Liver (tissue), 3 donors: ENCODE data around the gene EIF4A2.

Experiments
- GABPA ChIP-seq, 2 donors: IDR thresholded peaks in 1 of 2; conservative IDR thresholded peaks in 1 of 2; 2 replicates each; pipeline ENCODE4 v1.6.1; 2016; ENCODE audit warnings: antibody characterized with exemption in 2 of 2, mild to moderate bottlenecking in 1 of 2, moderate library complexity in 1 of 2
- RAD21 ChIP-seq, 2 donors: IDR thresholded peaks; 2 replicates each; pipeline ENCODE4 v1.6.1; 2016; ENCODE audit warnings: antibody characterized with exemption in 2 of 2, mild to moderate bottlenecking in 2 of 2
- SP1 ChIP-seq: IDR thresholded peaks from 2 replicates; pipeline ENCODE4 v1.6.1; 2018; ENCODE audit warnings: antibody characterized with exemption, mild to moderate bottlenecking
- ZBTB33 ChIP-seq: IDR thresholded peaks from 2 replicates; pipeline ENCODE4 v1.6.1; 2016; ENCODE audit warnings: antibody characterized with exemption
- TF ChIP-seq, protein P1 (sequence below): fragments of 150-350 bp; IDR thresholded peaks from 2 replicates; pipeline ENCODE4 v1.5.1; 2017; ENCODE audit warnings: improper control_type of control experiment, low read depth, low read length; ENCODE audit not compliant: missing input control
- donor health status: healthy.
- donor health status: healthy.

GRCh38 chr3:186754006-186754405, 29.4 kb upstream of the EIF4A2 start:
- no peak for TF ChIP-seq GABPA (IDR thresholded peaks at IDR 0.05 in 1 of 2, conservative IDR thresholded peaks at IDR 0.05 in 1 of 2)
- no peak for TF ChIP-seq ZBTB33
- no peak for TF ChIP-seq RAD21 (IDR thresholded peaks at IDR 0.05)
- TF ChIP-seq SP1: no peak
- TF ChIP-seq, protein P1, sequence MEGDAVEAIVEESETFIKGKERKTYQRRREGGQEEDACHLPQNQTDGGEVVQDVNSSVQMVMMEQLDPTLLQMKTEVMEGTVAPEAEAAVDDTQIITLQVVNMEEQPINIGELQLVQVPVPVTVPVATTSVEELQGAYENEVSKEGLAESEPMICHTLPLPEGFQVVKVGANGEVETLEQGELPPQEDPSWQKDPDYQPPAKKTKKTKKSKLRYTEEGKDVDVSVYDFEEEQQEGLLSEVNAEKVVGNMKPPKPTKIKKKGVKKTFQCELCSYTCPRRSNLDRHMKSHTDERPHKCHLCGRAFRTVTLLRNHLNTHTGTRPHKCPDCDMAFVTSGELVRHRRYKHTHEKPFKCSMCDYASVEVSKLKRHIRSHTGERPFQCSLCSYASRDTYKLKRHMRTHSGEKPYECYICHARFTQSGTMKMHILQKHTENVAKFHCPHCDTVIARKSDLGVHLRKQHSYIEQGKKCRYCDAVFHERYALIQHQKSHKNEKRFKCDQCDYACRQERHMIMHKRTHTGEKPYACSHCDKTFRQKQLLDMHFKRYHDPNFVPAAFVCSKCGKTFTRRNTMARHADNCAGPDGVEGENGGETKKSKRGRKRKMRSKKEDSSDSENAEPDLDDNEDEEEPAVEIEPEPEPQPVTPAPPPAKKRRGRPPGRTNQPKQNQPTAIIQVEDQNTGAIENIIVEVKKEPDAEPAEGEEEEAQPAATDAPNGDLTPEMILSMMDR: no peak
